HG02938 (cell line): ENCODE results near the gene UCK1.

Experiments
- ATAC-seq: cut with Tn5 transposase; IDR thresholded peaks from one replicate; pipeline ENCODE4 v1.9.1; 2021; ENCODE audit warnings: mild to moderate bottlenecking, moderate library complexity; ENCODE audit not compliant: unreplicated experiment

The UCK1 gene

DNA sequence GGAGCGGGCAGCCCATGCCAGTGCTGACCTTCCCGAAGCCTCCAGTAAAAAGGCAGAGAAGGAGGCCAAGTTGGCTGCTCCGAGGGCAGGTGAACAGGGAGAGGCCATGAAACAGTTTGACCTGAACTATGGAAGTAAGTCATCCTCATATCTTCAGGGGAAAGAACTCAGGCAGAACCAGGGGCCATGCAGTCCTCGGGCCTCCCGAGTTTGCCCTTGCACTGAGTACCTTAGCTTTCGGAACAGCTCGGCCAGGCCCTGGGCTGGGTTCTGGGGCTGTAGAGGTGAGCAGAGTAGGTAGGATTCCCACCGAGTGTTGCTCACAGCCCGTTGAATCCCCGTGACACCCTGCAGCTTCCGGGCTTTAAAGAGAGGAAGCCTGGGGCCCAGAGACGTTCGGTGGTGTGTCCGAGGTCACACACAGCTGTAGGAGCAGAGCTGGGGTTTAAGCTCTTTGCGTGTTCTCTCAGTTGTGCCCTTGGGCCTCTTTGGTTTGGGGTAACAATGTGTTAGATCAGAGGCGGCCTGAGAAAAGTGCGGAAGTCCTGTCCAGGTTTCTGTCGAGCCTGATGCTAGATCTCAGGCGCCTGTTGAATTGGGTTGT is 53.1 kb downstream of the UCK1 start:
- ATAC-seq = no peak

DNA sequence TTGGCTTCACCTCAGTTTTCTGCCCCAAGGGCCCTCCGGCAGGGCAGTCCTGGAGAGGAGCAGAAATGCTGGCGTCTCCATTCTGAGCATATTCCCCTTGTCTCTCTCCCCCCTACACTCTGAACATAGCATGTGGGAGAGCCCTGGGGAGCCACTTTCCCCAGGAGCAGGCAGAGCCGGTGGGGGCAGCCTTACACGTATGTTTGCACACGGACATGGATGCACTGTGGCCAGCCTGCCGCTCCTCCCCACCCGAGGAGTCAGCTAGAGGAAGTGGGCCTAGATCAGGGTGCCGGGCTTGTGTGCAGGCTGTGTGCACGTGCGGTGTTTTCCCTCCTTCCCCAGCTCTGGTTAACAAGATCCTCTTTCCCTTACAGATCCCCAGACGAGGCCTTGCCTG is 53.7 kb downstream of the UCK1 start:
- no peak for ATAC-seq

DNA sequence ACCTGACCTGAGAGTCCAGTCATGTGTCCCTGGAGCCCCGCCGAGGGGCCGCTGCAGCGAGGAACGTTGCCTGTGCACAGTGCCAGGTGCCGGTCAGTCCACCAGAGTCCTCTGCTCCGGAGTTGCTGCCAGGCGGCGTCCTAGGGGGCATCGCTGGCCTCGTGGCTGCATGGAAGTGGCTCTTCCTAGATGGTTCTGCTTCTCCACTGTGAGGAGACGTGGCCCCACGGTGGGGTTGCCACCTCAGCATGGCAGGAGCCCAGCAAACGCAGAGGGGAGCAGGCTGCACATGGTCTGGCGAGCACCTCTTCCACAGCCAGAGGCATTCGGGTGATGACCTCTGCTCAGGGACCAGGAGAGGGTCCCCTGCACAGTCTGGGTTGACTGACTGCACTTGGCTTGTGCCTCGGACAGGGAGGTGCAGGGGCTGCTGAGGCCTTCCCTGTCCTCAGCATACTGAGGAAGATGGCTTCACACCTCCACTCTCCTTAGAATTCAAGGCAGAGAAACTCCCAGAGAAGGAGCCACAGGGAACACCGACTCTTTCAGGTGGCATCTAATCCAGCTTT is 54.2 kb downstream of the UCK1 start:
- no peak for ATAC-seq

DNA sequence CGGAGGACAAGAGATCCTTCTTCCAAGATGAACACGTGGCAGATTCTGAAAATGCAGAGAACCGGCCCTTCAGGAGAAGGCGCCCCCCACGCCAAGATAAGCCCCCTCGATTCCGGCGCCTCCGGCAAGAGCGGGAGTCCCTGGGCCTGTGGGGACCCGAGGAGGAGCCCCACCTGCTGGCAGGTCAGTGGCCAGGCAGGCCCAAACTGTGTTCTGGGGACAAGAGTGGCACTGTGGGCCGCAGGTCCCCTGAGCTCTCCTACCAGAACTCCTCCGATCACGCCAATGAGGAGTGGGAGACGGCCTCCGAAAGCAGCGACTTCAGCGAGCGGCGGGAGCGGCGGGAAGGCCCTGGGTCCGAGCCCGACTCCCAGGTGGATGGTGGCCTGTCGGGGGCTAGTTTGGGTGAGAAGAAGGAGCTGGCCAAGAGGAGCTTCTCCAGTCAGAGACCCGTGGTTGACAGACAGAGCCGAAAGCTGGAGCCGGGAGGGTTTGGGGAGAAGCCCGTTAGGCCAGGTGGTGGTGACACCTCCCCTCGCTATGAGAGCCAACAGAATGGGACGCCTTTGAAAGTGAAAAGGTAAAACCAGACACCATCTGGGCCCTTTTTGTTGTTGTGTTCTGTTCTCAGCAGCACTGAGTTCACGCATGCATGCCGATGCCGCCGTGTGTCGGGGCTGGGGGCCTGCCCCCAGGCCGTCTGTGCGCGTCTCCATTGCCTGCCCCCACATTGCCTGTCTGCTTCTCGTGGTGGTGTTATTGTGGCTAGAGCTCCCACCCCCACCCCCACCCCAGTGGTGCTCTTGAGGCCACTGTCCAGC is 54.9 kb downstream of the UCK1 start:
- ATAC-seq = no peak

DNA sequence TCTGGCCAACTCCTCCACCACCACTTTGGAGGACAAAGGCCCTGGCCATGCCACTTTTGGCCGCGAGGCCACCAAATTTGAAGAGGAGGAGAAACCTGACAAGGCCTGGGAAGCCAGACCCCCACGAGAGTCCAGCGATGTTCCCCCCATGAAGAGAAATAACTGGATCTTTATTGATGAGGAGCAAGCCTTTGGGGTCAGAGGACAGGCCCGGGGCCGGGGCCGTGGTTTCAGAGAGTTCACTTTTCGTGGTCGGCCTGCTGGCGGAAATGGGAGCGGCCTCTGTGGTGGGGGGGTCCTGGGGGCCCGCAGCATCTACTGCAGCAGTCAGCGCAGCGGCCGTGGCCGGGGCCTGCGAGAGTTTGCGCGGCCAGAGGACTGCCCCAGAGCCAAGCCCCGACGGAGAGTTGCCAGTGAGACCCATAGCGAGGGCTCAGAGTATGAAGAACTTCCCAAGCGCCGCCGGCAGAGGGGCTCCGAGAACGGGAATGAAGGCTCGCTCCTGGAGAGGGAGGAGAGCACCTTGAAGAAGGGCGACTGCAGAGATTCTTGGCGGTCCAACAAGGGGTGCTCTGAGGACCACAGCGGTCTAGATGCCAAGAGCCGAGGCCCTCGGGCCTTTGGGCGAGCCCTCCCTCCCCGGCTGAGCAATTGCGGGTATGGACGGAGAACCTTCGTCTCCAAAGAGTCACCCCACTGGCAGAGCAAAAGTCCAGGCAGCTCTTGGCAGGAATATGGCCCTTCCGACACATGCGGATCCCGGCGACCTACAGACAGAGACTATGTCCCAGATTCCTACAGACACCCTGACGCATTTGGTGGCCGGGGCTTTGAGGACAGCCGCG is 55.7 kb downstream of the UCK1 start:
- ATAC-seq = no peak

DNA sequence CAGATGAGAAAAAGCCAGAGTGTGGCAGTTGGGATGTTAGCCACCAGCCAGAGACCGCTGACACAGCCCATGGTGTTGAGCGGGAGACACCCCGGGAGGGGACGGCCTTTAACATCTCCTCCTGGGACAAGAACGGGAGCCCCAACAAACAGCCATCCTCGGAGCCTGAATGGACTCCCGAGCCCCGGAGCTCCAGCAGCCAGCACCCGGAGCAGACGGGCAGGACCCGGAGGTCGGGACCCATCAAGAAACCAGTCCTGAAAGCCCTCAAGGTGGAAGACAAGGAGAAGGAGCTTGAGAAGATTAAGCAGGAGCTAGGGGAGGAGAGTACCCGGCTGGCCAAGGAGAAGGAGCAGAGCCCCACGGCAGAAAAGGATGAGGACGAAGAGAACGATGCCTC is 56.4 kb downstream of the UCK1 start:
- no peak for ATAC-seq

DNA sequence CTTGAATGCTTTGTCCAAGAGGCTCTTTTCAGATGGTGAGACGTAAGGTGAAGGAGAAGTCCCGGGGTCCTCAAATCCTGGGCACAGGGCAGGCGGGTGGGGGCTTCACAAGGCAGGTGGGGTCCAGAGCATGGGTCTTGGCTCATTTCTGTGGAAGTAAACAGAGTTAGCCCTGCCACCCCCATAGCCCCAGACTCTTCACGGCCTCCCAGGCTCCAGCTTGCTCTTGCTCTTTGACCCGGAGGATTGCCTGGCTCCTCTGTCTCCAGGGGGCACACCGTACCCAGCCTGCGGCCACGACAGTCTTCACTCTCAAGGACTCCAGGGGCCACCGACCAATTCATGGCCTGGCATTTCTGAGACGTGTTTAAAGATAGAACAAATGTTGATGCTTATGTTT is 57.2 kb downstream of the UCK1 start:
- no peak for ATAC-seq
